ENCODE data around the gene MME.

Gene MME

DNA sequence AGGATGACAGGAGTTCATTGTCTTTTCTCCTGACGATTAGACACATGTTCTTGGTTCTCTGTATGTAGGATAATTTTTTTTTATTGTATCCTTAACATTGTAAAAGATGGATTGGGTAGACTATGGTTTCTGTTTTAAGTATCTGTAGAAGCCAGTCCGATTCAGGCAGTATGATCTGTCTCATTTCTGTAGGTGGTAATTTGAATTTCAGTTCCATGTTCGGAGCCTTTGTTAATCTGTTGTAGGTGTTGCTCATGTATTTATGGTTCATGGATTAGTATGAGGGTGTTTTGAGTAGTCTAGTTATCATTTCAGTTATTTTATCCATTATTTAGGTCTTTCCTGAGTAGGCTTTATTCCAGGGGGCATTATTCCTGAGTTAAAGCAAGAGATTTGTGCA, 32.4 kb upstream of the MME start:
- no peak for TF ChIP-seq ZFX (IDR thresholded peaks at IDR 0.05; ENCODE audit: borderline replicate concordance)
- TF ChIP-seq, protein P1, sequence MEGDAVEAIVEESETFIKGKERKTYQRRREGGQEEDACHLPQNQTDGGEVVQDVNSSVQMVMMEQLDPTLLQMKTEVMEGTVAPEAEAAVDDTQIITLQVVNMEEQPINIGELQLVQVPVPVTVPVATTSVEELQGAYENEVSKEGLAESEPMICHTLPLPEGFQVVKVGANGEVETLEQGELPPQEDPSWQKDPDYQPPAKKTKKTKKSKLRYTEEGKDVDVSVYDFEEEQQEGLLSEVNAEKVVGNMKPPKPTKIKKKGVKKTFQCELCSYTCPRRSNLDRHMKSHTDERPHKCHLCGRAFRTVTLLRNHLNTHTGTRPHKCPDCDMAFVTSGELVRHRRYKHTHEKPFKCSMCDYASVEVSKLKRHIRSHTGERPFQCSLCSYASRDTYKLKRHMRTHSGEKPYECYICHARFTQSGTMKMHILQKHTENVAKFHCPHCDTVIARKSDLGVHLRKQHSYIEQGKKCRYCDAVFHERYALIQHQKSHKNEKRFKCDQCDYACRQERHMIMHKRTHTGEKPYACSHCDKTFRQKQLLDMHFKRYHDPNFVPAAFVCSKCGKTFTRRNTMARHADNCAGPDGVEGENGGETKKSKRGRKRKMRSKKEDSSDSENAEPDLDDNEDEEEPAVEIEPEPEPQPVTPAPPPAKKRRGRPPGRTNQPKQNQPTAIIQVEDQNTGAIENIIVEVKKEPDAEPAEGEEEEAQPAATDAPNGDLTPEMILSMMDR (IDR thresholded peaks at IDR 0.05) = no peak
- H3K27ac ChIP-seq = no peak overlapping the region

DNA sequence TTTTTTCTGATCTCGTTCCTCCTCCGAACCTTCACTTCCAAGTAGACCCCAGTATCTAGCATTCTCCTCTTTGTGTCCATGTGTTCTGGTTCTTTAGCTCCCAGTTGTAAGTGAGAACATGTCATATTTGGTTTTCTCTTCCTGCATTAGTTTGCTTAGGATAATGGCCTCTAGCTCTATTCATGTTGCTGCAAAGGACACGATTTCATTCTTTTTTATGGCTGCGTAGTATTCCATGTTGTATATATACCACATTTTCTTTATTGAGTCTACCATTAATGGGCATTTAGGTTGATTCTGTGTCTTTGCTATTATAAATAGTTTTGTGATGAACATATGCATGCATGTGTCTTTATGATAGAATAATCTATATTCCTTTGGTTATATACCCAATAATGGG, 30.2 kb upstream of the MME start:
- TF ChIP-seq, protein P1 (IDR thresholded peaks at IDR 0.05) = no peak
- TF ChIP-seq ZFX (IDR thresholded peaks at IDR 0.05; ENCODE audit: borderline replicate concordance) = no peak

DNA sequence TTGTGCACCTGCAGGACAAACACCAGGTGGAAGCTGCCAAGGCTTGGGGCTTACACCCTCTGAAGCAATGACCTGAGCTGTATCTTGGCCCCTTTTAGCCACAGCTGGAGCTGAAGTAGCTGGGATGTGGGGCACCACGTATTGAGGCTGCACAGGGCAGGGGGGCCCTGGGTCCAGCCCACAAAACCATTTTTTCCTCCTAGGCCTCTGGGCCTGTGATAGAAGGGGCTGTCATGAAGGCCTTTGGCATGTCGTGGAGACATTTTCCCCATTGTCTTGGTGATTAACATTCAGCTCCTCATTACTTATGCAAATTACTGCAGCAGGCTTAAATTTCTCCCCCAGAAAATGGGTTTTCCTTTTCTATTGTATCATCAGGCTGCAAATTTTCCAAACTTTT, 27.6 kb upstream of the MME start:
- TF ChIP-seq, protein P1 (IDR thresholded peaks at IDR 0.05) = no peak
- no peak for TF ChIP-seq ZFX (IDR thresholded peaks at IDR 0.05; ENCODE audit: borderline replicate concordance)
- no peak overlapping the region for H3K27ac ChIP-seq

More for the DNA sequence above, 30.2 kb upstream of the MME start:
- no peak overlapping the region for H3K27ac ChIP-seq

DNA sequence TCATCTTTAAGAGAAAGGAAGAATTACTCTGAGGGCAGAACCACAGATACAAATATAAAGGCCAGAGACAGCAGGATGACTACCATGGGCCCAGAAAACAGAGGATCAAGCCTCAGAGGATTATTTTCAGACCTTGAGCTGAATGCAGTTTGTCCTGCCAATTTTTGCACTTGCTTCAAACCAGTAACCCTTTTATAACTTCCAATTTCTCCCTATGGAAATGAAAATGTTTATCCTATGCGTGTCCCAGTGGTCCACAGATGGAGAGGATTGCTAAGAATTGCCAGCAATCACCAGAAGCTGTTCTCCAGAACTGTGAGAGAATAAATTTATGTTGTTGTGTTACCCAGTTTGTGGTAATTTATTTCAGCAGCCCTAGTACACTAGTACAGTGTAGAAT, 26.4 kb upstream of the MME start:
- no peak overlapping the region for H3K27ac ChIP-seq
- TF ChIP-seq ZFX (IDR thresholded peaks at IDR 0.05; ENCODE audit: borderline replicate concordance) = no peak
- TF ChIP-seq, protein P1 (IDR thresholded peaks at IDR 0.05) = no peak

DNA sequence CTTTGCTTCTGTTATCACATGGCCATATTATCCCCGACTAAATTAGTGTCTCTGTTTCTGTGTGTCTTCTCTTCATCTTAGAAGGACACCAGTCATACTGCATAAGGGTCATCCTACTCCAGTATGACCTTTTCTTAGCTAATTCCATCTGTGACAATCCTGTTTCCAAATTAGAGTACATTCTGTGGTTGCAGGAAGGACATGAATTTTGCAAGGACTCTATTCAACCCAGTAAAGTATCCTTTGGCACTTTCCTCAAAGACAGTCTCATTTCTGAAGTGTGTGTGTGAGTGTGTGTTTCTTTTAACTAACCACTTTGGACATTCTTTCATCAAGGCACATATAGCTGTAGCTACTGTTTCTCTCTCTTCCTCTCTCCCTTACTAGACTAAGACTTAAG, 15.2 kb upstream of the MME start:
- TF ChIP-seq, protein P1 (IDR thresholded peaks at IDR 0.05) = no peak
- TF ChIP-seq ZFX (IDR thresholded peaks at IDR 0.05; ENCODE audit: borderline replicate concordance) = no peak
- H3K27ac ChIP-seq = no peak overlapping the region

DNA sequence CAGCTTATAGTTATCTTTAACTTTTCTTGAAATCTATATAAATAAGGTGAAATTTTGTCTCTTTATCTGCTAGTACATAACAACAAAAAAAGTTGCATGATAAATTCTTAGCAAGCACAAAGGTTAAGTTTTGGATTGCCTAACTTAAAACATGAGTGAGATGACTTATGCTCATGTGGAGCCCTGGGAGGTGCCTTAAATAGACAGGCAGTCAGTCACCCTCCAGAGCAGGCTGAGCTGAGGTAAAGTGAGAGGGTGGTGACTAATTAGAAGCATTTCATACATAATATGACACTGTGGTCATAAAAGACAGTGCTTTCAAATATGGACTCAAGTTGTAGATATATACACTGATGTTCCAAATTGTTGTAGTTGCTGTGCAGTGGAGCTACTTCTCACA, 14.6 kb upstream of the MME start:
- no peak for TF ChIP-seq ZFX (IDR thresholded peaks at IDR 0.05; ENCODE audit: borderline replicate concordance)
- TF ChIP-seq, protein P1 (IDR thresholded peaks at IDR 0.05) = no peak
- H3K27ac ChIP-seq = no peak overlapping the region

DNA sequence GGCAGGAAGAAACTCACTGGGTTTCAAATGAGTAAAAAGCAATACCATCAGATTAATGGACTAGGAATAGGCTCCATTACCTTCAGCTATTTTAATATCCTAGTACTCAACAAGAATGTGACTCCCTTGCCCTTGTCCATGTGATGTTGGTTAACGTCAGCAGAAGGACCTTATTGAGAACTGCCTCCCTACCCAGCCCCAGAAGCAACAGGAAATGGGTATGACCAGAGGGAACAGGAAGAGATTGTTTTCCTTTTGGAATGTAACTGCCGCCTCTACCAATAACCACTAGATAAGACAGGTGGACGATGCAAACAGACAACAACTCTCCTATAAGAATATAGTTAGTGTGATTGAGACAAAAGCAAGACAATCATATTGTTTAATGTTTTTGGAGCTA, 10.4 kb upstream of the MME start:
- no peak overlapping the region for H3K27ac ChIP-seq
- TF ChIP-seq, protein P1 (IDR thresholded peaks at IDR 0.05) = no peak
- no peak for TF ChIP-seq ZFX (IDR thresholded peaks at IDR 0.05; ENCODE audit: borderline replicate concordance)

Measured in 22Rv1 (cell line).